Osteocyte (in vitro differentiated cells): ENCODE results near the gene CDH18. TPM values are rescaled to one million over a fixed set of nuclear protein-coding genes. Genes with fewer than 3 reads are reported as not detected.
"Not testable (repeated sequence)": the region's sequence is repeated elsewhere in the genome, so short reads cannot be mapped to it uniquely, and the experiment has no call there.

Source experiments
- DNase-seq: peaks from one replicate; pipeline ENCODE4 v3.0.0; 2021; ENCODE audit warnings: mixed read lengths; ENCODE audit not compliant: unreplicated experiment; ENCODE audit errors: extremely low spot score
- H3K27ac Mint-ChIP-seq: one replicate; pipeline ENCODE4 v1.8.0; 2021; ENCODE audit warnings: mild to moderate bottlenecking, mixed read lengths; ENCODE audit not compliant: unreplicated experiment
- H3K27me3 Mint-ChIP-seq: one replicate; pipeline ENCODE4 v1.8.0; 2021; ENCODE audit warnings: mixed read lengths; ENCODE audit not compliant: unreplicated experiment
- H3K36me3 Mint-ChIP-seq: one replicate; pipeline ENCODE4 v1.8.0; 2021; ENCODE audit warnings: mixed read lengths; ENCODE audit not compliant: unreplicated experiment
- H3K4me1 Mint-ChIP-seq: one replicate; pipeline ENCODE4 v1.8.0; 2021; ENCODE audit warnings: mixed read lengths; ENCODE audit not compliant: unreplicated experiment
- H3K4me3 Mint-ChIP-seq: one replicate; pipeline ENCODE4 v1.8.0; 2021; ENCODE audit warnings: mild to moderate bottlenecking, moderate library complexity, mixed read lengths; ENCODE audit not compliant: unreplicated experiment
- H3K9me3 Mint-ChIP-seq: one replicate; pipeline ENCODE4 v1.8.0; 2021; ENCODE audit warnings: mixed read lengths; ENCODE audit not compliant: unreplicated experiment
- CTCF ChIP-seq: fragments of 200-600 bp; sonication (generic); IDR thresholded peaks from 2 replicates; pipeline ENCODE4 v1.5.0; 2021; ENCODE audit warnings: antibody characterized with exemption, mild to moderate bottlenecking, moderate library complexity
- total RNA-seq: library from RNA; stranded (reverse); gene quantifications from 2 replicates; pipeline ENCODE4 v1.2.1, GENCODE V29; 2021

Gene CDH18
- total RNA-seq, 1 donor from 2014 or later, result not detected

- H3K4me3 Mint-ChIP-seq, result no peak overlapping the region
- no peaks in the 10 kb centered on the region for H3K9me3 Mint-ChIP-seq
- no peak for TF ChIP-seq CTCF
- no peak for DNase-seq
- H3K27ac Mint-ChIP-seq, result no peak overlapping the region
- no peaks in the 10 kb centered on the region for H3K36me3 Mint-ChIP-seq
- H3K27me3 Mint-ChIP-seq, result no peaks in the 10 kb centered on the region
- H3K4me1 Mint-ChIP-seq, result peaks cover 5% of the 10 kb centered on the region
These were observed 132.5 kb downstream of the CDH18 start for GRCh38 chr5:19855453-19855852.

DNA sequence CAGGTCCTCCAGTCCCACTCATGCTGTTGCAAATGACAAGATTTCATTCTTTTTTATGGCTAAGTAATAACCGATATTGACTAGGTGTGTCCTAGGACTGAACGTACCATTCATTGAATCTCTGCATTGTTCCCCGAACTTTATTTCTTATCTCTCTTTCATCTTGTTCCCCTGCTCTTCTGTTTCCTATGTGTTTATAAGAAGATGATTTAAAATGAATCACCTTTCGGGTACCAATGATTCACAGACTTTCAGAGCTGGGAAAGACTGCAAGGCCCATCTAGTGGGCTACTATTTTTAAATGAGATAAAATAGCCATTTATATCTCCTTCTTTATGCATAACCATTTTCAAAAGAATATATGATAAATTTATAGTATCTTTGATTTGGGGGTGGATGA, 133.0 kb downstream of the CDH18 start:
- Mint-ChIP-seq H3K9me3 (no peaks in the 10 kb centered on the region), H3K4me3 (no peak overlapping the region), H3K4me1 (peaks cover 5% of the 10 kb centered on the region), H3K27ac (no peak overlapping the region), H3K27me3 (no peaks in the 10 kb centered on the region), H3K36me3 (no peaks in the 10 kb centered on the region)
- no peak for DNase-seq
- no peak for TF ChIP-seq CTCF

DNA sequence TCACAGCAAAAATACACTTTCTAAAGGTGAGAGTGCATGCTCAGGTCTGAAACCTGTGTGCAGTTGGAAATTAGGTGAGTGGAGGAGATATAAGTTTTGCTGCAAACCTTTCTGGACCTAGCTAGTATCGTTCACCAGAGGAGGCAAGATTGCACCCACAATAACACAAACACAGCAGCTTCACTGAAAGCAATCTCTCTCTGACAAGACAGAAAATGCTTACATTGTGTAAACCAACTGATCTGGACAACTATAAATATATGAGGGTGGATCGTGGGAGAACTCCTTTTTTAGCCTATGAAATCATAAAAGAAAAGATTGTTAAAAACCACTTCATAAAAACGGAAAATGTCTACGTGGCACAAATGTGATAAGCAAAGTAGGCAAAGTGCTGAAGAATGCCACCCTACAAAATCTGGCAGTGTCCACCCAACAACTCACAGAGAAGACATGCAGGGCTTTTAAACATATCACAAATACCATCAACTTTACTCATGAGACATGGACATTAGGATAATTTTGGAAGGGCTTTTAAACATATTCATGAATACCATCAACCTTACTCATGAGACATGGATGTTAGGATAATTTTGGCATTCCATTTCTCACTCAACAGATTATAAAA, 134.3 kb downstream of the CDH18 start:
- Mint-ChIP-seq H3K36me3 (no peaks in the 10 kb centered on the region), H3K9me3 (no peaks in the 10 kb centered on the region), H3K27me3 (no peaks in the 10 kb centered on the region), H3K4me1 (peaks cover 5% of the 10 kb centered on the region), H3K4me3 (no peak overlapping the region), H3K27ac (no peak overlapping the region)
- TF ChIP-seq CTCF, result no peak
- no peak for DNase-seq

DNA sequence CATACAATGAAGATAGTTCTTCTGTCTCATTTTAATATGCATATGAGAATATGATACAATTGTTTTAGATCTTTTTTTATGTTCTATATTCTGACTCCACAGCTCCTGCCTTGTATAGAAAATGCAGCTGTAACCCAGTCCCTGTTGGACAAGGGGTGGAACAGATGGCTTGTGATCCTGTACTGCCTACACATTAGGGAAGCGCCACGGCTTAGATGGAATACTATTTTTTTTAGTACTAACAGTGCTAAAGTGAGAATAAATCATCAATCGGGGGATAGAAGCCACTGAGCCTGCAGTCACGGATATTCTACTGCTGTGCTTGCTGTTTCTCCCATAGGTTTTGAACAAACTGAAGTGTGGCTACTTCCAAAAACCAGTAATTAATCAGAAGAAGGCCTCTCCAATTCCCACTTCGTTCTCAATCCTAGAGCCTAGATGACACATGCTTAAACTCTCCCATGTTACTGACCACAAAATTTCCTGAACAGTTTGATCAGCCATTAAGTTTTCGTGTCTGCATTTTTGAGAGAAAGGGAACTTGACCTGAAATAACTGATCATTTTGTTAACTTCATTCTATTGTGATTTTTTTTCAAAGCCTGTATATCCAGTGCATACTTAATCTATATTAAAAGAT, 150.3 kb downstream of the CDH18 start:
- Mint-ChIP-seq H3K4me3 (no peak overlapping the region), H3K9me3 (peaks cover 4% of the 10 kb centered on the region), H3K27ac (no peak overlapping the region), H3K36me3 (no peaks in the 10 kb centered on the region), H3K4me1 (no peaks in the 10 kb centered on the region), H3K27me3 (no peaks in the 10 kb centered on the region)
- no peak for DNase-seq
- TF ChIP-seq CTCF, result no peak

- no peak overlapping the region for H3K4me3 Mint-ChIP-seq
- DNase-seq, result no peak
- H3K36me3 Mint-ChIP-seq, result no peaks in the 10 kb centered on the region
- no peaks in the 10 kb centered on the region for H3K27me3 Mint-ChIP-seq
- H3K9me3 Mint-ChIP-seq, result peaks cover 8% of the 10 kb centered on the region
- H3K4me1 Mint-ChIP-seq, result no peaks in the 10 kb centered on the region
- H3K27ac Mint-ChIP-seq, result no peak overlapping the region
- TF ChIP-seq CTCF, result no peak
These were observed 152.6 kb downstream of the CDH18 start for GRCh38 chr5:19835442-19835841.

DNA sequence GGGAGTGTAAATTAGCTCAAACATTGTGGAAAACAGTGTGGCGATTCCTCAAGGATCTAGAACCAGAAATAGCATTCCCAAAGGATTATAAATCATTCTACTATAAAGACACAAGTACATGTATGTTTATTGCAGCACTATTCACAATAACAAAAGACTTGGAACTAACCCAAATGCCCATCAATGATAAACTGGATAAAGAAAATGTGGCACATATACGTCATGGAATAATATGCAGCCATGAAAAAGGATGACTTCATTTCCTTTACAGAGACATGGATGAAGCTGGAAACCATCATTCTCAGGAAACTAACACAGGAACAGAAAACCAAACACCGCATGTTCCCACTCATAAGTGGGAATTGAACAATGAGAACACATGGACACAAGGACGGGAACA, 175.3 kb downstream of the CDH18 start:
- not testable (repeated sequence) for DNase-seq, H3K36me3 Mint-ChIP-seq, H3K4me1 Mint-ChIP-seq, H3K27ac Mint-ChIP-seq, H3K9me3 Mint-ChIP-seq, H3K4me3 Mint-ChIP-seq, H3K27me3 Mint-ChIP-seq
